HT-29 (cell line): Measurements from ENCODE around the gene TES. TPM values are rescaled to one million over a fixed set of nuclear protein-coding genes. Genes with fewer than 3 reads are reported as not detected.
"Not testable (repeated sequence)": the region's sequence is repeated elsewhere in the genome, so short reads cannot be mapped to it uniquely, and the experiment has no call there.

Experiments
- DNase-seq: peaks from one replicate; pipeline ENCODE4 v3.0.0-alpha.2; 2015; ENCODE audit warnings: low spot score
- total RNA-seq: library from RNA; depleted of rRNA; stranded (reverse); fragments of >200 nt; shearing (Covaris generic); gene quantifications from 2 replicates; pipeline ENCODE4 v1.2.3, GENCODE V29; 2014; rRNA removed

TES gene
- total RNA-seq, 1 experiment from 2014 or later, result 91.9 TPM

DNA sequence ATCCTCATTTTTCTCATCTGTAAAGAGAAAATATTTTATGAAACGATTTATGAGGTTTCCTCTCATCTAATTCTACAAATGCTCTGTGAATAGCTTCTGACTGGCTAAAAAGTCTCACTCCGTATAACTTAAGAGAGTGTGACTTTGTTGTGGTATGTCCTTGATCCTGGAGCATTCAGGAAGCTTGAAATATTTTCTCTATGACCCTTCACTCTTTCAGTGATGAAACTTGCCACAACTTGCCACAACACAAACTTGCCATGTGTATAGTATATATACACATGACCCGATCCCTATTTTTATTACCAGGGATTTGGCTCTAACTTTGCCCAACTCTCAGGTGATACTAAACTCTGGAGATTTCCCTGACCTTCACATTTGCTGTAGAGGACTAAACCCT lies 74.1 kb downstream of the TES start:
- no peak for DNase-seq

GRCh38 chr7:116285252-116285651 lies 74.9 kb downstream of the TES start:
- no peak for DNase-seq

DNA sequence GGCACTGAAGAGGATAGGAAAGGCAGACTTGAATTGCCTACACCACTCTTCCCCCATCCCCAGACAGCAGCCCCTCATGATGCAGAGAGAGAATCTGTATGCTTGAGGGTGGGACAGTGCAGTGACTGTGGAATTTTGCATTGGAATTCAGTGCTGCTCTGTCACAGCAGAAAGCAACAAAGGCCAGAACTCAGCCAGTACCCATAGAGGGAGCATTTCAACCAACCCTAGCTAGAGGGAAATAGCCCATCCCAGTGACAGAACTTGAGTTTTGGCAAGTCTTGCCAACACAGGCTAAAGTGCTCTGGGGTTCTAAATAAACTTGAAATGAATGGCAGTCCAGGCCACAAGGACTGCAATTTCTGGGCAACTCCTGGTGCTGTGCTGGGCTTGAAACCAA lies 80.4 kb downstream of the TES start:
- DNase-seq, result peak; percentile 10

GRCh38 chr7:116291937-116292336 lies 81.6 kb downstream of the TES start:
- no peak for DNase-seq

DNA sequence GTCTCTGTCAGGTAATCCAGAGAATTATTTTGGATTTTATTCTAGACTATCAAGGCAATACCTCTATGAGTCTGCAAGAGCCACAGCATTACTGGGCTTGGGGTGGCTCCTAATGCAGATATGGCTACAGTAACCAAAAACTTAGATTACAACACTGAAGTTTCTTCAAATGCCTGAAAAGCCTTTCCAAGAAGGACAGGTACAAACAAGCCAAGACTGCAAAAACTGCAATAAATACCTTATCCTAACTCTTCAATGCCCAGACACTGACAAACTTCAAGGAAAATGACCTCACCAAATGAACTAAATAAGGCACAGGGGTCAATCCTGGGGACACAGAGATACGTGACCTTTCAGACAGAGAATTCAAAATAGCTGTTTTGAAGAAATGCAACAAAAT lies 82.0 kb downstream of the TES start:
- DNase-seq, result no peak

DNA sequence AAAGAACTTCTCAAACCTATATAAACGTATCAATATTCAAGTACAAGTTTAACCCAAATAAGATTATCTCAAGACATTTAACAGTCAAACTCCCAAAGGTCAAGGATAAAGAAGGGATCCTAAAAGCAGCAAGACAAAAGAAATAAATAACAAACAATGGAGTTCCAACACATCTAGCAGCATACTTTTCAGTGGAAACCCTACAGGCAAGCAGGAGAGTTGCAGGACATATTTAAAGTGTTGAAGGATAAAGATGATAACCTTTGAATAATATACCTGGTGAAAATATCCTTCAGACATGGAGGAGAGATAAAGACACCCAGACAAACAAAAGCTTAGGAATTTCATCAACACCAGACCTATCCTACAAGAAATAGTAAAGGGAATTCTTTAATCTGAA lies 82.8 kb downstream of the TES start:
- no peak for DNase-seq

DNA sequence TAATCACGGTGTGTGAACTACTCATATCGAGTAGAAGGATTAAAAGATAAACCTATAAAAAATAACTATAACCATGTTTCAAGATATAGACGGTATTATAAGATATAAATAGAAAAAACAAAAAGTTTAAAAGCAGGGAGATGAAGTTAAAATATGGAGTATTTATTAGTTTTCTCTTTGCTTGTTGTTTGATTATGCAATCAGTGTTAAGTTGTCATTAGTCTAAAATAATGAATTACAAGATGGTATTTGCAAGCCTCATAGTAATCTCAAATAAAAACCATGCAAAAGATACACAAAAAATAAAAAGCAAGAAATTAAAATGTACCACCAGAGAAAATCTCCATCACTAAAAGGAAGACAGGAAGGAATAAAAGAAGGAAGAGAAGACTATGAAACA lies 83.3 kb downstream of the TES start:
- no peak for DNase-seq

GRCh38 chr7:116295903-116296302 lies 85.6 kb downstream of the TES start:
- DNase-seq, result not testable (repeated sequence)

DNA sequence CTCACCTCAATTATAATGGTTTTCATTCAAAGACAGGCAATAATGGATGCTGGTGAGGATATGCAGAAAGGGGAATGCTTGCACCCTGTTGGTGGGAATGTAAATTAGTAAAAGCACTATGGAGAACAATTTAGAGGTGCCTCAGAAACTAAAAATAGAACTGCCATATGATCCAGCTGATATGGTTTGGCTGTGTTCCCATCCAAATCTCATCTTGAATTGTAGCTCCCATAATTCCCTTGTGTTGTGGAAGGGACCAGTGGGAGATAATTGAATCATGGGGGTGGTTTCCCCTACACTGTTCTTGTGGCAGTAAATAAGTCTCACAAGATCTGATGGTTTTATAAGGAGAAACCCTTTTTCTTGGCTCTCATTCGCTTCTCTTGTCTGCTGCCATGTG lies 87.7 kb downstream of the TES start:
- DNase-seq, result no peak

GRCh38 chr7:116298576-116298975 lies 88.2 kb downstream of the TES start:
- no peak for DNase-seq

- peak; percentile 85 for DNase-seq
Measured at GRCh38 chr7:116305485-116306408, 95.4 kb downstream of the TES start.

- no peak for DNase-seq
Measured at GRCh38 chr7:116306409-116307048, 96.2 kb downstream of the TES start.

DNA sequence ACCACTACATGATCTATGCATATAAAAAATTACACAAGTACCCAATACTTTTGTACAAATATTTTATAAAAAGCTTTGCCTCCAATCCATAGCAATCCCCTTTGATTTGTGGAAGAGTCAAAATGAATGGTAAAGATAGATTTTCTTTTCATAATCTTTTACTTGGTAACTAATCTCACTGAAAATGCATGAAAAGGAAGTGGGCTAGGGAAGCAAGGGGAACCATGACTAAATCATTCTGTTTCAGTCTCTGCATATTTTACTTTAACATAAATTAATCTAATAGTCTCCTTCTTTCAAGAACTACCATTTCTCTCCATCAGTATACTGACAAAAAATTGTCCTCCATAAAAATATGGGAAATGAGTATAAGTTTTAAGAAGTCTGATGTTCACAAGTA lies 96.9 kb downstream of the TES start:
- no peak for DNase-seq

Other genes with a start within 250 kb of the TES start
- not detected in 2 replicates for gene TFEC, start 179.8 kb upstream of the TES start, total RNA-seq